SK-N-SH treated with all-trans-retinoic acid at 6 μM for 48 hours (cell line): ENCODE data around the gene MNX1.

Experiments
- ATAC-seq: fragments of 200-7000 bp; cut with Tn5 transposase; 3 replicates; pipeline ENCODE4 v1.9.1; 2020; ENCODE audit warnings: mild to moderate bottlenecking, moderate library complexity
- ARNTL ChIP-seq: fragments of 450-650 bp; formaldehyde crosslinking; IDR thresholded peaks from 2 replicates; pipeline ENCODE4 v1.5.0; 2020; ENCODE audit warnings: low read depth, mild to moderate bottlenecking, moderate library complexity, borderline replicate concordance
- BACH2 ChIP-seq: fragments of 250-450 bp; sonication (Bioruptor Pico); IDR thresholded peaks from 2 replicates; pipeline ENCODE4 v1.9.0; 2021; ENCODE audit warnings: mild to moderate bottlenecking, borderline replicate concordance
- CREB5 ChIP-seq: fragments of 250-450 bp; sonication (Bioruptor Pico); IDR thresholded peaks from 2 replicates; pipeline ENCODE4 v1.5.1; 2020; ENCODE audit warnings: low read depth, mild to moderate bottlenecking, moderate library complexity
- CSRNP3 ChIP-seq: fragments of 250-450 bp; sonication (Bioruptor Pico); IDR thresholded peaks from 2 replicates; pipeline ENCODE4 v1.5.1; 2021; ENCODE audit warnings: mild to moderate bottlenecking, moderate library complexity
- GLIS3 ChIP-seq: fragments of 250-450 bp; sonication (Bioruptor Pico); IDR thresholded peaks from 2 replicates; pipeline ENCODE4 v1.5.0; 2020; ENCODE audit warnings: mild to moderate bottlenecking, moderate library complexity
- ISL1 ChIP-seq: fragments of 250-450 bp; sonication (Bioruptor Pico); IDR thresholded peaks from 2 replicates; pipeline ENCODE4 v2.1.2; 2022; ENCODE audit warnings: mild to moderate bottlenecking, moderate library complexity
- OSR1 ChIP-seq: fragments of 250-450 bp; sonication (Bioruptor Pico); IDR thresholded peaks from 2 replicates; pipeline ENCODE4 v1.8.0; 2022; ENCODE audit warnings: moderate library complexity, mild to moderate bottlenecking, inconsistent platforms
- PATZ1 ChIP-seq: fragments of 250-450 bp; sonication (Bioruptor Pico); IDR thresholded peaks from 2 replicates; pipeline ENCODE4 v1.8.0; 2020; ENCODE audit warnings: mild to moderate bottlenecking, moderate library complexity, borderline replicate concordance
- PPARA ChIP-seq: fragments of 250-450 bp; sonication (Bioruptor Pico); IDR thresholded peaks from 2 replicates; pipeline ENCODE4 v1.5.0; 2020; ENCODE audit warnings: mild to moderate bottlenecking, borderline replicate concordance
- RARB ChIP-seq: fragments of 250-450 bp; sonication (Bioruptor Pico); IDR thresholded peaks from 2 replicates; pipeline ENCODE4 v1.8.0; 2021; ENCODE audit warnings: mild to moderate bottlenecking, moderate library complexity
- SNAI2 ChIP-seq: fragments of 250-450 bp; sonication (Bioruptor Pico); IDR thresholded peaks from 2 replicates; pipeline ENCODE4 v1.5.0; 2020; ENCODE audit warnings: mild to moderate bottlenecking, moderate library complexity
- TCF4 ChIP-seq: fragments of 250-450 bp; sonication (Bioruptor Pico); IDR thresholded peaks from 2 replicates; pipeline ENCODE4 v1.8.0; 2021; ENCODE audit warnings: mild to moderate bottlenecking, moderate library complexity, borderline replicate concordance
- TSHZ2 ChIP-seq: fragments of 250-450 bp; sonication (Bioruptor Pico); IDR thresholded peaks from 2 replicates; pipeline ENCODE4 v1.5.0; 2020; ENCODE audit warnings: mild to moderate bottlenecking, moderate library complexity
- ZC3H10 ChIP-seq: fragments of 250-450 bp; sonication (Bioruptor Pico); IDR thresholded peaks from 2 replicates; pipeline ENCODE4 v1.5.1; 2021; ENCODE audit warnings: mild to moderate bottlenecking, moderate library complexity
- ZFP3 ChIP-seq: fragments of 250-450 bp; sonication (Bioruptor Pico); IDR thresholded peaks from 2 replicates; pipeline ENCODE4 v1.5.0; 2020; ENCODE audit warnings: mild to moderate bottlenecking, moderate library complexity
- ZFP30 ChIP-seq: fragments of 450-650 bp; formaldehyde crosslinking; IDR thresholded peaks from 2 replicates; pipeline ENCODE4 v1.5.0; 2022; ENCODE audit warnings: mild to moderate bottlenecking, moderate library complexity
- ZNF70 ChIP-seq: fragments of 450-650 bp; formaldehyde crosslinking; IDR thresholded peaks from 2 replicates; pipeline ENCODE4 v1.5.0; 2020; ENCODE audit warnings: mild to moderate bottlenecking, moderate library complexity
- ZNF8 ChIP-seq: fragments of 450-650 bp; formaldehyde crosslinking; IDR thresholded peaks from 2 replicates; pipeline ENCODE4 v1.5.0; 2020; ENCODE audit warnings: mild to moderate bottlenecking, moderate library complexity

MNX1 gene

GRCh38 chr7:156994417-156994816 lies 16.0 kb downstream of the MNX1 start:
- ATAC-seq: no peak
- TF ChIP-seq ZFP30 (no peak), ZNF8 (no peak), ZNF70 (CRISPR knock-in tag) (no peak), SNAI2 (CRISPR knock-in tag) (no peak), CSRNP3 (CRISPR knock-in tag) (no peak), TCF4 (no peak), RARB (CRISPR knock-in tag) (no peak), TSHZ2 (CRISPR knock-in tag) (no peak), ZFP3 (CRISPR knock-in tag) (no peak), ARNTL (no peak), GLIS3 (no peak), ISL1 (no peak), BACH2 (CRISPR knock-in tag) (no peak)

GRCh38 chr7:156993925-156994235 lies 16.6 kb downstream of the MNX1 start:
- TF ChIP-seq RARB (CRISPR knock-in tag) (no peak), OSR1 (CRISPR knock-in tag) (no peak), ARNTL (no peak)
- no peak for ATAC-seq

- TF ChIP-seq GLIS3 (no peak), PATZ1 (no peak), CREB5 (no peak), ISL1 (no peak), TSHZ2 (CRISPR knock-in tag) (no peak), ZNF70 (CRISPR knock-in tag) (no peak), ZFP30 (no peak), ZC3H10 (CRISPR knock-in tag) (no peak), SNAI2 (CRISPR knock-in tag) (no peak), PPARA (CRISPR knock-in tag) (no peak)
- peak; percentile 14; the same call in 1 of the 3 replicates for ATAC-seq
These were observed 17.2 kb downstream of the MNX1 start for GRCh38 chr7:156993021-156993924.
